Smooth muscle cell (in vitro differentiated cells): ENCODE results near the gene LLGL2. TPM values are rescaled to one million over a fixed set of nuclear protein-coding genes. Genes with fewer than 3 reads are reported as not detected.

Experiments
- DNase-seq: peaks from one replicate; lab custom pipeline; 2025; ENCODE audit not compliant: unreplicated experiment; lab: John Stamatoyannopoulos, UW
- H2AFZ ChIP-seq: fragments of 200-600 bp; sonication (generic); 2 replicates; pipeline ENCODE4 v1.6.0; 2016; ENCODE audit warnings: antibody characterized with exemption, low read depth, mild to moderate bottlenecking
- H3F3A ChIP-seq: fragments of 200-600 bp; sonication (generic); 2 replicates; pipeline ENCODE4 v1.6.0; 2017; ENCODE audit warnings: antibody characterized with exemption, low read depth
- H3K27ac ChIP-seq: fragments of 200-600 bp; sonication (generic); 2 replicates; pipeline ENCODE4 v1.5.1; 2016; ENCODE audit warnings: low read depth, mild to moderate bottlenecking
- H3K27me3 ChIP-seq: fragments of 200-600 bp; sonication (generic); 2 replicates; pipeline ENCODE4 v1.6.1; 2016; ENCODE audit warnings: low read depth, mild to moderate bottlenecking
- H3K36me3 ChIP-seq: fragments of 200-600 bp; sonication (generic); 2 replicates; pipeline ENCODE4 v1.5.1; 2016; ENCODE audit warnings: low read depth
- H3K4me1 ChIP-seq: fragments of 200-600 bp; sonication (generic); 2 replicates; pipeline ENCODE4 v1.5.1; 2016; ENCODE audit warnings: low read depth
- H3K4me2 ChIP-seq: fragments of 200-600 bp; sonication (generic); 2 replicates; pipeline ENCODE4 v1.6.0; 2016; ENCODE audit warnings: mild to moderate bottlenecking
- H3K4me3 ChIP-seq: fragments of 200-600 bp; sonication (generic); 2 replicates; pipeline ENCODE4 v1.5.1; 2016; ENCODE audit warnings: mild to moderate bottlenecking
- H3K79me2 ChIP-seq: fragments of 200-600 bp; sonication (generic); 2 replicates; pipeline ENCODE4 v1.6.0; 2016; ENCODE audit warnings: low read depth, mild to moderate bottlenecking
- H3K9ac ChIP-seq: fragments of 200-600 bp; sonication (generic); 2 replicates; pipeline ENCODE4 v1.6.0; 2016; ENCODE audit warnings: low read depth
- H3K9me3 ChIP-seq: fragments of 200-600 bp; sonication (generic); replicated peaks from 2 replicates; pipeline ENCODE4 v1.5.1; 2016; ENCODE audit warnings: low read depth
- H4K20me1 ChIP-seq: fragments of 200-600 bp; sonication (generic); 2 replicates; pipeline ENCODE4 v1.6.0; 2016; ENCODE audit warnings: low read depth
- CTCF ChIP-seq: fragments of 200-600 bp; sonication (generic); IDR thresholded peaks from 2 replicates; pipeline ENCODE4 v1.5.1; 2017; ENCODE audit warnings: borderline replicate concordance, mild to moderate bottlenecking, antibody characterized with exemption; ENCODE audit not compliant: insufficient read depth, poor library complexity, severe bottlenecking
- WGBS: methylation state at CpG from one replicate; pipeline ENCODE4 v1.1.7; 2016; ENCODE audit warnings: low lambda C conversion rate; 5-methylcytosine and 5-hydroxymethylcytosine counted together
- polyA plus RNA-seq: library from polyadenylated mRNA; unstranded; fragments of >200 nt; fragmentation: Nextera tagmentation; extraction: Ambion mirVana; gene quantifications from 2 replicates; pipeline ENCODE4 v1.2.1, GENCODE V29; 2016
- total RNA-seq: library from RNA; depleted of rRNA; stranded (reverse); fragments of >200 nt; gene quantifications from 2 replicates; pipeline ENCODE4 v1.2.3, GENCODE V29; 2014

Gene LLGL2
- total and polyA plus RNA-seq, 2 experiments from 2014 or later = 9.9 to 12.7 TPM

DNA sequence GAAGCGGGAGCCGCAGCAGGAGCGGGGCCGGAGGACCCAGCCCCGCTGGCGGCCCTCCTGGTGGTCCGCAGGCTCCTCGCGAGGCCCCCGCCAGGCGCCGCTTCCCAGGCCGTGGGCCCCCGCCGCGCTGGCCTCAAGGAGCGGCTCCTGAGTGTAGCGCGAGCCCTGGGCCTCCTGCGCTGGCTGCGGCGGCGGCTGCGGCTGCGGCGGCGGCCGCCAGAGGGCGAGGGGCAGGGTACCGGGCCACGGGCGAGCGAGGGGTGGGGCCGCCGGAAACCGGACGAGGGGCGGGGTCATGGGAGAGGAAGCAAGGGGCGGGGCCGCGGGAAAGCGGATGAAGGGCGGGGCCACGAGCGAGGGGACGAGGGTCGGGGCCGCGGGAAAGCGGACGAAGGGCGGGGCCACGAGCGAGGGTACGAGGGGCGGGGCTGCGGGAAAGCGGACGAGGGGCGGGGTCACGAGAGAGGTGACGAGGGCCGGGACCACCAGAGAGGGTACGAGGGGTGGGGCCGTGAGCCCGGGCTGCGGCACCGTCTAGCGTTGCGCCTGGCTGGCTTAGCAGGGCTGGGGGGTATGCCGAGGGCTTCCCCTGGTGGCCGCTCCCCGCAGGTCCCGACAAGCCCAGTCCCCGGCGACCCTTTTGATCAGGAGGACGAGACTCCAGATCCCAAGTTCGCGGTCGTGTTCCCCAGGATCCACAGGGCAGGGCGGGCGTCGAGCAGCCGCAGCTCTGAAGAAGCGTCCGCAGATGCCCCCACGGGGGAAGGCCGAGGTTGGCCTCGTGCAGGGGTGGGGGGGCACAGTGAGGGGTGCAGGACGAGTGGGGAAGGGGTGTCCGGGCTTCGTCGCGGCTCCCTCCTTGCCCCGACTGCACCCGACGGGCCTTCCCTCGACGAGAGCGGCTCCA is 63.8 kb downstream of the LLGL2 start:
- H2AFZ ChIP-seq = peak overlapping the region; percentile 83
- peak; percentile 77 for TF ChIP-seq CTCF
- H3K79me2 ChIP-seq = no peaks in the 10 kb centered on the region
- peaks cover 5% of the 10 kb centered on the region for H3F3A ChIP-seq
- no peaks in the 10 kb centered on the region for H3K9me3 ChIP-seq
- H3K4me3 ChIP-seq = peak overlapping the region; percentile 60
- peak overlapping the region; percentile 95 for H3K4me2 ChIP-seq
- DNase-seq = peak; percentile 92
- no peak overlapping the region for H3K9ac ChIP-seq
- H3K4me1 ChIP-seq = no peaks in the 10 kb centered on the region
- no peaks in the 10 kb centered on the region for H3K27me3 ChIP-seq
- WGBS = 20% methylated on average over 39 of the region's 100 CpGs
- no peak overlapping the region for H3K27ac ChIP-seq
- no peaks in the 10 kb centered on the region for H3K36me3 ChIP-seq
- H4K20me1 ChIP-seq = no peaks in the 10 kb centered on the region

GRCh38 chr17:75589919-75590303 is 64.4 kb downstream of the LLGL2 start:
- peak overlapping the region; percentile 95 for H3K4me2 ChIP-seq

DNA sequence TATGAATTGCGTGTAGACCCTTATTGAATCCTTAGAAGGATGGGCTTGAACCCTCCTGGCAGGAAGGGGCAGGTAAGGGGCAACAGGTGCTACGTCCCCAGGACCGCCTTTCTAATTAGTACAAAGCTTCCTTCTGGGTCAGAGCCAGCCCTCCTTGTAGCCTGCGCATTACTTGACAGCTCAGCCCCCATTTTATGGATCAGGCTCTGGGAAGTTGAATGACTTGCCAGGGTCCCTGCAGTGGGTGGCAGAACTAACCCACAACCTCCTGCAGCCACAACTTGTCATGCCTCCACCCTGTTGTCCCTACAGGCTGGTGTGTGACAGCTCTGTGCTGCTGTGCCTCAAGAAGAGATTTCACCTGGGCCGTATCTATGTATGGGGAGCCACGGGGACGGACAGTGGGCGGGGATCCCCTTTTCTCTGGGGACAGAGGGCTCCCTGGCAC is 64.8 kb downstream of the LLGL2 start:
- H3K4me1 ChIP-seq = no peaks in the 10 kb centered on the region
- TF ChIP-seq CTCF = no peak
- no peaks in the 10 kb centered on the region for H3K79me2 ChIP-seq
- no peak for DNase-seq
- H4K20me1 ChIP-seq = no peaks in the 10 kb centered on the region
- 96% methylated on average over 8 of the region's 8 CpGs for WGBS
- H2AFZ ChIP-seq = no peak overlapping the region
- no peaks in the 10 kb centered on the region for H3K9me3 ChIP-seq
- H3K27me3 ChIP-seq = no peaks in the 10 kb centered on the region
- H3K27ac ChIP-seq = no peak overlapping the region
- no peaks in the 10 kb centered on the region for H3K36me3 ChIP-seq
- H3K4me3 ChIP-seq = no peak overlapping the region
- H3F3A ChIP-seq = peaks cover 5% of the 10 kb centered on the region
- no peak overlapping the region for H3K4me2 ChIP-seq
- H3K9ac ChIP-seq = no peak overlapping the region

More at GRCh38 chr17:75589919-75590303, 64.4 kb downstream of the LLGL2 start:
- H2AFZ ChIP-seq = no peak overlapping the region
- no peaks in the 10 kb centered on the region for H3K36me3 ChIP-seq
- TF ChIP-seq CTCF = no peak
- peaks cover 5% of the 10 kb centered on the region for H3F3A ChIP-seq
- H3K4me3 ChIP-seq = peak overlapping the region; percentile 60
- H4K20me1 ChIP-seq = no peaks in the 10 kb centered on the region
- WGBS = 85% methylated on average over 29 of the region's 29 CpGs
- no peak for DNase-seq
- no peak overlapping the region for H3K9ac ChIP-seq
- H3K79me2 ChIP-seq = no peaks in the 10 kb centered on the region
- H3K27me3 ChIP-seq = no peaks in the 10 kb centered on the region
- H3K27ac ChIP-seq = no peak overlapping the region
- H3K9me3 ChIP-seq = no peaks in the 10 kb centered on the region
- no peaks in the 10 kb centered on the region for H3K4me1 ChIP-seq
